ENCODE data around the gene ALDH1L1.
A peak's percentile ranks its signal among the peaks of the same experiment; 100 is the strongest.
"Not testable (repeated sequence)": the region's sequence is repeated elsewhere in the genome, so short reads cannot be mapped to it uniquely, and the experiment has no call there.

ALDH1L1 gene

DNA sequence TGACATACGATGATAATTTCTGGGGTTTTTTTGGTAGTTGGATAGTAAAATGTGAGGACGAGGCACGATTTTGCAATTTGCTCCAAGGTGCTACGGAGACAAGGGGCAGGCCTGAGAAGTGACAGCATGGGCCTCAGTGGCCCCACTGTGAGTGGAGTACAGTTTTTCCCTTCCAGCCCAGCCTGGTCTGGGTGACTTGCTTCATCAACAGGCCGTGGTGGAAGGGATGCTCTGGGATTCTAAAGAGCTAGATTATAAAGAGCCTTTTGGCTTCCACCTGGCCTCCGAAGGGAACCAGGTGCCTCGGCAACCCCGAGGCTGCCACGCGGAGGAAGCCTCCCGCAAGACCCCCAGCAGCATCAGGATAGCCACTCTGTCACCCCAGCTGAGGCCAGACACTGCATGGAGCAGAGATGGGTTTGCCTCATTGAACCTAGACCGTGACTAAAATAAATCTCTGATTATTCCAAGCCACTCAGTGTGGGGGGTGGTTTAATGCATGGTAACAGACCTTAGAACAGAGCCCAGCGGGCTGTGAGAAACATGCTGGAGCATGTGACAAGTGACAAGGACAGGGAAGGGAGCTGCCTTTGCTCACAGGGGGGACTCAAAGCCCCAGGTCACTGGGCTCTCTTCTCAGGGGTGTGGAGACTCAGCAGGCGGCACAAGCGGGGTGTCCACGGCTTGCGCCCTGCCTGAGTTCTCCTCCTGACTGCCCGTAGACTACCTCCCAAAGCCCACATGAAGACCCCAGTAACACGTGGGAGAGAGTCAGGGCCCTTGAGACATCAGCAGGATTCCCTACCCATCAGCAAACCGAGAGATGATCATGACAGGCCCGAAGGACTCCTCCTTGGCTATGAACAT lies 73.8 kb downstream of the ALDH1L1 start:
- DNase-seq (ENCODE audit: low spot score), result no peak

GRCh38 chr3:126105691-126106187 lies 74.6 kb downstream of the ALDH1L1 start:
- DNase-seq (ENCODE audit: low spot score), result no peak

DNA sequence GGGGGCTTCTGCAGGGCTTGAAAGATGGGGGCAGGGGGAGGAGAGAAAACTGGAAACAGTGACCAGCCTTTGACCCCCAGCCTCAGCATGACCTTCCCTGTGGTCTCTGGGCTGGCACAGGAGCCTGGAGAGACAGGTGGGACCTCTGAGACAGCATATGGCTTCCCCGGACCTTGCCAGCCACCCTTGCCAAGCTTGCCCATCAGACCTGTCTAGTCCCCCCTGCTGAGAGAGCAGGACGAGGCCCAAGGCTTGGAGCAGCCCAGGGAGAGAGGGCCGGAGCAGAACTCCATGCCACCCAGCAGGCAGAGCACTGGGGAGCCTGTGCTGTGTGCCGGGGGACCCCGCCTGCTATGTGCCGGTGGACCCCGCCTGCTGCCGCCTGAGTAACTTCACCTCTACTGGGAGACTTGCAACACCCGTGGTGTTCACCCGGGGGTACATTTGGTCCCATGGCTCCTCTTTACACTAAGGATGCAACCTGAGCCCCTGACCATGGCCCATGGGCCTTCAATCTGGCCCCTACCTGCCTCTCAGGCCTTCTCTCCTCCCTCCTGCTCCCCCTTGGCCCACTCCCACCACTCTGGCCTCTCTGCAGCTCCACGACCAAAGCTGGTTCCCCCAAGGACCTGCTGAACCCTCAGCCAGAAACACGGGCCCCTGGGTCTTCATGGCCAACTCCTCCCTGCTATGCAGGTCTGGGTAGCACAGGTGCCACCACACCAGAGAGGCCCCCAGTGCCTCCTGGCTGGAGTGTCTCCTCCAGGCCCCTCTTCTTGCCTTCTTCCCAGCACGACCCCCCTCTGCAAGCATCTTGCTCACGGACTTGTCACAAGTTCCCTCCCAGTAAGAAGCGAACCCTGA lies 75.4 kb downstream of the ALDH1L1 start:
- peak; percentile 3 for DNase-seq (ENCODE audit: low spot score)

DNA sequence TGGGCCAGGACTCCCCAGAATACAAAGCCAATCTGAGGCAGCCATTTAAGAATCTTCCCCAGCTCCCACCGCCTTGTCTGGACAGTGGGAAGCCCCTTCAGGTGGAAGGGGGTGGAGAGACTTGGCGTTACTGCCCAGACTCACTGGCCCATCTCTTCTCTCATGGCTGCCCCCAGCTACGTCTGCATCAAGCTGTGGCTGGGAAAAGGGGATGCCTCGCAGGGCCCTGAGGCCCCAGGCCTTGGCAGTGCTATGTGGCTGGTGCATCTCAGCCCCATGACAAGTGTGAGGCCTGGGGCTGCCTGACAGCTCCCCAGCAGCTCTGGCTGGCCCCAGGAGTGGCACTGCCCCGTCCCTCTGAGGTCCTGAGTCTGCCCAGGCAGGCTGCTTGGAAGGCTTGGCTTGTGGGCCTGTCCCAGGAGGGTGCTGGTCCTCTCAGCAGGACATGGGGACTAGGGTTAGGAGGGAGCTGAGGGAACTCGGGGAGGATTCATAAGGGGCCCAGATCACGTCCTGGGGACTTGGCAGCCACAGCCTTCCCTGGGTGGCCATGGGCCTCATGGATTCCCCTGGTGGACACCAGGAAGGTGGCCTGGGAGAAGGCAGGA lies 76.3 kb downstream of the ALDH1L1 start:
- peak; percentile 4 for DNase-seq (ENCODE audit: low spot score)

DNA sequence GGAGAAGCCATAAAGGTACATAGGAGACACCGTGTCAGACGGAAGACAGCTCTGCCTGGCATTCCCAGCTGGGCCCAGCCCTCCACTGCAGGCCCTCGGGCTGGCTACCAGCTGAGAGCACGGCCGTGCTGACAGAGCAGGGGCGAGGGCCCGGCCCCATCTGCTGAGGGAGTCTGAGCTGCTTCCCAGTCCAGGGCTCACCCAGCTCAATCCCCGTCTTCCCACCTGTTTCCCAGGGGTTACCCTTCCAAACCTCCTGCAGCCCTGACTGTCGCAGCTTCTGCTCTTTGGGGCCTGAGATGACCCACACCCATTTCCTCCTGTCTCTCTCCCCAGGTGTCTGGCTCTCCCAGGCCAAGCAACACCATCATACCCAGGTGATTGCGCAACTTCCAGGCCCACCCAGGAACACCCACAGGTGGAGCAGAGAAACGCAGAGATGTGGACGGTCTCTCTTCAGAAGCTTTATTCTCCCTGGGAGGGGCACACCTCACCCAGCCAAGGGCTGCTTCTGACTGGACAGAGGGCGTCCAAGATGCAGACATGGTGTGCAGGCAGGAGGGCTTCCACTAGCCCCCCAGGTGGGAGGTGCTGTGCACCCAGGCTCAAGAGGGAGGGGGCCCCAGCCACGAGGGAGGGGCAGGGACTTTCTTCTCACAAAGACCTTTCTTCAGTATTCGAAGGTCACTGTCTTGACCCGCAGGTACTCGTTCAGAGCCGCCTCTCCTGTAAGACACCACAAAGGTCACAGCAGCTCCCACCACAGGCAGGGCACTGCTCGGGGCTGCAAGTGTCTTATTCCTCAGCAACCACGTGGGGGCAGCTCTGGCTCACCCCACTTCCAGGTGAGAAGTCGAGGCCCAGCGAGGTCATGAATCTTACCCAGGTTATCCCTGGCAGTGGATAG lies 77.0 kb downstream of the ALDH1L1 start:
- DNase-seq (ENCODE audit: low spot score), result peak; percentile 4

GRCh38 chr3:126102530-126102951 lies 77.8 kb downstream of the ALDH1L1 start:
- peak; percentile 45 for DNase-seq (ENCODE audit: low spot score)

DNA sequence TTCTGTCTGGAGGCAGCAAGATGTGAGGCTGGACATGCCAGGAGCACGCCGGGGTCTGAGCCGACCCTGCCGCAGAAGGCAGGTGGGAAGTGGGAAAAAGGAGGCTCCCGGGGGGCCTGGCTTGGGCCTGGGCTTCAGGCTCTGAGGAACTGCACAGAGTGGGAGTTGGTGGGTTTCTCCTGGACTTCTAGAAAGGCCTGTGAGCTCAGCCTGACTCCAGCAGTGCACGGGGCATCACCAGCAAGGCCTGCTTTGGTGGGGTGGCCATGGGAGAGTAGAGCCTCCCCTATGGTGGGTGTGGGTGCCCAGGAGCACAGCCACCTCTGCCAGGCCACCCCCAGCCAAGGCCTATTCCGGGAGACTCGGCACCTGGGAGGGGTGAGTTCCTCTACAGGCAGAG lies 78.4 kb downstream of the ALDH1L1 start:
- DNase-seq (ENCODE audit: low spot score), result no peak

- peak; percentile 4 for DNase-seq (ENCODE audit: low spot score)
Observed at GRCh38 chr3:126101521-126101982, 78.8 kb downstream of the ALDH1L1 start.

GRCh38 chr3:126100634-126101301 lies 79.6 kb downstream of the ALDH1L1 start:
- peak; percentile 61 for DNase-seq (ENCODE audit: low spot score)

- no peak for DNase-seq (ENCODE audit: low spot score)
Observed at GRCh38 chr3:126100269-126100633, 80.1 kb downstream of the ALDH1L1 start.

- DNase-seq (ENCODE audit: low spot score), result no peak
Observed at GRCh38 chr3:126098391-126098858, 82.0 kb downstream of the ALDH1L1 start.

- no peak for DNase-seq (ENCODE audit: low spot score)
Observed at GRCh38 chr3:126097801-126098200, 82.6 kb downstream of the ALDH1L1 start.

DNA sequence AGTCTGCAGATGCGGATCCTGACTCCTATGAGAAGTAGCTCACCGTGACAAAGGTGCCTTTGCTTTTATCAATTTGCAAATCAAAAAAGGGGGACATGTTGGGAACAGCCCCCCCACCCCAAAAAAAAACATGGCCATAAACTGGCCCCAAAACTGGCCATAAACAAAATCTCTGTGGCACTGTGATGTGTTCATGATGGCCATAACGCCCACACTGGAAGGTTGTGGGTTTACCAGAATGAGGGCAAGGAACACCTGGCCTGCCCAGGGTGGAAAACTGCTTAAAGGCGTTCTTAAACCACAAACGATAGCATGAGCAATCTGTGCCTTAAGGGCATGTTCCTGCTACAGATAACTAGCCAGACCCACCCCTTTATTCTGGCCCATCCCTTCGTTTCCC lies 84.1 kb downstream of the ALDH1L1 start:
- DNase-seq (ENCODE audit: low spot score), result not testable (repeated sequence)

GRCh38 chr3:126092128-126092527 lies 88.3 kb downstream of the ALDH1L1 start:
- not testable (repeated sequence) for DNase-seq (ENCODE audit: low spot score)

DNA sequence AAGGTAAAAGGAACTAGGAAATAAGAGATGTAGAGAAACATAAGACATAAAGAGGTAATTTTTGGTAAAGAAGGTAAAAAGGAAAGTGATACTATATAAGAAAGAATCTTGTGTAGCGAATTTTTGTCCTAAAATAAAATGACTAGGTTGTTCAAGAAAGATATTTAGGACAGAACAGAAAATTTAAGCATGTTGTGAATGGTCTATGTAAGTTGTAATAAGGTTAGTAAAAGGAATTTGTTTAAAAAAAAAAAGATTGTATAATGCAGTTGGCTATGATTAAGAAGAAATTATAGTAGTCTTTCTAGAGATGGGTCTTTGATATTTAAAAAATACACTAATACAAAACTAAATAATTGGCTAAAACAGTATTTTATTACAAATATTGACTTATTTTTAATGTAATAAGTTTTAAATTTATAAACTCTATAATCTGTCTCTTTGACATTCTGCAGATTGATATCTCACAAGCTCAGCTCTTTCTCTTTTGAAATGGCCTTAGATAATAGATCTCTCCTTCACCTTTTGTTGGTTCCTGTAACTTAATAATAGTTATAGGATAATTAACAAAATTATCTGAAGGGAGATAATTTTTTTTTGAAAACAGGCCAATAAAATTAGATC lies 92.7 kb downstream of the ALDH1L1 start:
- DNase-seq (ENCODE audit: low spot score), result no peak

DNA sequence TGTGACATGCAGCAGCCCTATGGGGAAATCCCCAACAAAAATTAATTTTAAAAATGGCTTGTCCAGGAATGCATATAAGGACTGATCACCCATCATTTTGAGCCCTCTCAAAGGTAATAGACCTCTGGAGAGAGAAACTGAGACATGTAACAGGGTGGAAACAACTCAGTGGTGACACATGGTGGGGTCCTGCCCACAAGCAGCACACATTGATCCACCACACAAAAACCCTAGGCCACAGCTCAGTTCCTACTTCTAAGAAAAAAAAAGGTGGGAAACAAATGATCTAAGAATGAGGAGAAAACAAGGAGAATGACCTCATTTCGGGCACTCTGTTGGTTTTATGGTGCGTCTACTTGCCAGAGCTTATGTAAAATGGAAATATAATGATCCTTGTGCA lies 94.5 kb downstream of the ALDH1L1 start:
- no peak for DNase-seq (ENCODE audit: low spot score)

DNA sequence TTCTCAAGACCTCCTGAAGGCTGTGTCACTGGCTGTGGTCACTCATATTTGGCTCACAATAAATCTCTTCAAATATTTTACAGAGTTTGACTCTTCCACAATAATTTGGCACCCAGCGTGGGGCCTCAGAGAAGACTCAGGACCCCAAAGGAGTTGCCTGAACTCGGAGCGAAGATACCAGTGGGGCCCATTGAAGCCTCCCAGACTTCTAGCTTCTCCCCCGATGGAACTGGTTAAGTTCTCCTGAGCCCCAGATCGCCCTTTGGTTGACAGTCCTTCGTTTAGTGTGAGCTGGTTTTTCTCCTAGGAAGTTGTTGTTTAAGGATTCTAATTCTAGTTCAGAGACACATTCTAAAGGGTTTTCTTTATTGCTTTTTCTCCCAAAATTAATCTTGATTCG lies 95.1 kb downstream of the ALDH1L1 start:
- no peak for DNase-seq (ENCODE audit: low spot score)

DNA sequence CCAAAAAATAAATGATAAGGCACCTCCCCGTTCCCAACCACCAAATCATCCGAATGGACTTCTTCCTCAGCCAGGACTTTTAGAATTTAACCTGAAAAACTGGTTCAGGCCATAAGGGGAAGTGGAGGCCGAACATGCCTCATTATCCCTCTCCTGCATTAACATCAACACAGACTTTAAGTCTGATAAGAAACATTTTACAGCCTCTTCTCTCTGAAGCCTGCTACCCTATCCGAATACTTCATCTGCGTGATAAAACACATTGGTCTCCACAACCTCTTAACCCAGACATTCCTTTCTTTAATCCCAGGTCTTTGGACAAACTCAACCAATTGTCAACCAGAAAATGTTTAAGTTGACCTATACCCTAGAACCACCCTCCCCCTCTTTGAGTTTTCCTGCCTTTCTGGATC lies 95.6 kb downstream of the ALDH1L1 start:
- no peak for DNase-seq (ENCODE audit: low spot score)

- peak; percentile 95 for DNase-seq (ENCODE audit: low spot score)
Observed at GRCh38 chr3:126083913-126084767, 96.2 kb downstream of the ALDH1L1 start, which contains the start of gene SLC41A3. Gene SLC41A3, minus strand, starts transcription at chr3:126084124. Its CDS starts 15,905 bp downstream, at chr3:126068219.

All from AG08396 (cell line).